SK-N-SH (cell line): ENCODE measurements around the gene TWSG1. TPM values are rescaled to one million over a fixed set of nuclear protein-coding genes. Genes with fewer than 3 reads are reported as not detected.

Source experiments
- CTCF ChIA-PET: fragments of 300-600, 350-600 bp; formaldehyde crosslinking; extraction: SDS; loops from one replicate; lab custom pipeline; 2021; lab: Yijun Ruan, JAX
- POLR2A ChIA-PET: fragments of 350-600 bp; sonication (Branson Sonifier 250); formaldehyde crosslinking; extraction: SDS; loops from one replicate; lab custom pipeline; 2020; ENCODE audit warnings: antibody characterized with exemption, inconsistent platforms; lab: Yijun Ruan, JAX
- DNase-seq: peaks from one replicate; pipeline ENCODE4 v3.0.0; 2012
- H2AFZ ChIP-seq: fragments of 200-600 bp; sonication (generic); 2 replicates; pipeline ENCODE4 v1.8.1; 2016; ENCODE audit warnings: antibody characterized with exemption, mild to moderate bottlenecking, low read depth
- H3F3A ChIP-seq: fragments of 200-600 bp; sonication (generic); replicated peaks from 2 replicates; pipeline ENCODE3; 2016; ENCODE audit warnings: antibody characterized with exemption, mild to moderate bottlenecking; ENCODE audit not compliant: insufficient read depth
- H3K27ac ChIP-seq, 2 experiments: fragments of 200-500 bp in 1 of 2; fragments of 200-600 bp in 1 of 2; sonication (Bioruptor generic) in 1 of 2; sonication (generic), shearing (Covaris generic) in 1 of 2; 2 replicates each; pipeline versions ENCODE4 v1.5.1 to v1.6.1; 2014 to 2016; ENCODE audit warnings: low read depth in 2 of 2, inconsistent platforms in 1 of 2, low read length in 1 of 2, mild to moderate bottlenecking in 1 of 2, mixed read lengths in 1 of 2
- H3K27me3 ChIP-seq: fragments of 200-600 bp; sonication (generic), shearing (Covaris generic); 2 replicates; pipeline ENCODE4 v1.6.1; 2016; ENCODE audit warnings: mixed run types; ENCODE audit not compliant: insufficient read depth
- H3K36me3 ChIP-seq, 2 experiments: fragments of 200-500 bp in 1 of 2; fragments of 200-600 bp in 1 of 2; sonication (Bioruptor generic) in 1 of 2; sonication (generic) in 1 of 2; replicated peaks in 1 of 2; 2 replicates each; pipeline versions ENCODE3 to v1.5.1; 2014 to 2016; ENCODE audit warnings: low read length in 1 of 2, mild to moderate bottlenecking in 1 of 2; ENCODE audit not compliant: insufficient read depth in 2 of 2, control insufficient read depth in 1 of 2
- H3K4me1 ChIP-seq, 2 experiments: fragments of 200-500 bp in 1 of 2; fragments of 200-600 bp in 1 of 2; sonication (Bioruptor generic) in 1 of 2; sonication (generic), shearing (Covaris generic) in 1 of 2; 2 replicates each; pipeline versions ENCODE4 v1.5.1 to v1.6.1; 2014 to 2016; ENCODE audit warnings: low read depth in 1 of 2, low read length in 1 of 2, mixed run types in 1 of 2; ENCODE audit not compliant: insufficient read depth in 2 of 2, control insufficient read depth in 1 of 2
- H3K4me2 ChIP-seq: fragments of 200-600 bp; sonication (generic), shearing (Covaris generic); 2 replicates; pipeline ENCODE4 v1.6.1; 2017; ENCODE audit warnings: mixed run types
- H3K4me3 ChIP-seq, 2 experiments: fragments of 200-500 bp in 1 of 2; fragments of 200-600 bp in 1 of 2; sonication (Bioruptor generic) in 1 of 2; sonication (generic), shearing (Covaris generic) in 1 of 2; 2 replicates each; pipeline versions ENCODE4 v1.5.1 to v1.8.1; 2014 to 2016; ENCODE audit warnings: low read depth in 2 of 2, inconsistent platforms in 1 of 2, low read length in 1 of 2, mild to moderate bottlenecking in 1 of 2, mixed read lengths in 1 of 2, moderate library complexity in 1 of 2
- H3K79me2 ChIP-seq: fragments of 200-600 bp; sonication (generic); 2 replicates; pipeline ENCODE4 v1.8.1; 2017; ENCODE audit warnings: mild to moderate bottlenecking; ENCODE audit not compliant: insufficient read depth
- H3K9ac ChIP-seq: fragments of 200-600 bp; sonication (generic); 2 replicates; pipeline ENCODE4 v1.6.1; 2017; ENCODE audit warnings: mixed run types
- H3K9me2 ChIP-seq: fragments of 200-600 bp; sonication (generic); 2 replicates; pipeline ENCODE4 v1.6.1; 2017; ENCODE audit warnings: mixed run types
- H3K9me3 ChIP-seq: fragments of 200-600 bp; sonication (generic); 2 replicates; pipeline ENCODE4 v1.6.1; 2017; ENCODE audit warnings: mixed run types, mild to moderate bottlenecking, moderate library complexity
- H4K20me1 ChIP-seq: fragments of 200-600 bp; sonication (generic); 2 replicates; pipeline ENCODE4 v1.6.1; 2017; ENCODE audit warnings: mild to moderate bottlenecking, mixed run types; ENCODE audit not compliant: insufficient read depth
- CHD2 ChIP-seq: fragments of 150-350 bp; IDR thresholded peaks from 2 replicates; pipeline ENCODE4 v1.6.1; 2018; ENCODE audit warnings: low read length; ENCODE audit not compliant: partially characterized antibody
- EP300 ChIP-seq, 2 experiments: IDR thresholded peaks; 2 replicates each; pipeline versions ENCODE4 v1.4.0 to v1.6.1; 2012; ENCODE audit warnings: borderline replicate concordance in 1 of 2, low read depth in 1 of 2, low read length in 1 of 2
- FOSL2 ChIP-seq: IDR thresholded peaks from 2 replicates; pipeline ENCODE4 v1.4.0; 2012; ENCODE audit warnings: low read depth, mild to moderate bottlenecking, moderate library complexity, borderline replicate concordance
- GABPA ChIP-seq: IDR thresholded peaks from 2 replicates; pipeline ENCODE4 v1.4.0; 2012; ENCODE audit warnings: low read depth, mild to moderate bottlenecking
- GATA2 ChIP-seq: sonication (generic); formaldehyde crosslinking; IDR thresholded peaks from 2 replicates; pipeline ENCODE4 v1.5.0; 2020; ENCODE audit warnings: mild to moderate bottlenecking, missing genetic modification reagents
- MEF2A ChIP-seq: IDR thresholded peaks from 2 replicates; pipeline ENCODE4 v1.4.0; 2012; ENCODE audit warnings: low read depth, borderline replicate concordance
- MXI1 ChIP-seq: IDR thresholded peaks from 2 replicates; pipeline ENCODE4 v1.6.1; 2012; ENCODE audit warnings: mild to moderate bottlenecking, low read depth, low read length, improper control_type of control experiment
- NFIC ChIP-seq: IDR thresholded peaks from 2 replicates; pipeline ENCODE4 v1.4.0; 2012; ENCODE audit warnings: borderline replicate concordance
- NRF1 ChIP-seq: IDR thresholded peaks from 2 replicates; pipeline ENCODE4 v1.6.1; 2012; ENCODE audit warnings: low read depth, mild to moderate bottlenecking, low read length
- POLR2AphosphoS5 ChIP-seq: IDR thresholded peaks from 2 replicates; pipeline ENCODE4 v1.6.1; 2012; ENCODE audit warnings: low read depth, low read length
- RCOR1 ChIP-seq: fragments of 150-350 bp; IDR thresholded peaks from 2 replicates; pipeline ENCODE4 v1.6.1; 2017; ENCODE audit warnings: antibody characterized with exemption, low read length
- REST ChIP-seq: IDR thresholded peaks from 2 replicates; pipeline ENCODE4 v1.6.1; 2012; ENCODE audit warnings: mild to moderate bottlenecking, low read depth, low read length, moderate library complexity
- SIN3A ChIP-seq: IDR thresholded peaks from 2 replicates; pipeline ENCODE4 v1.6.1; 2012; ENCODE audit warnings: low read depth, mild to moderate bottlenecking, low read length, moderate library complexity, borderline replicate concordance
- SMC3 ChIP-seq: IDR thresholded peaks from 2 replicates; pipeline ENCODE4 v1.6.1; 2012; ENCODE audit warnings: low read depth, low read length, improper control_type of control experiment
- TAF1 ChIP-seq: IDR thresholded peaks from 2 replicates; pipeline ENCODE4 v1.6.1; 2012; ENCODE audit warnings: low read depth, mild to moderate bottlenecking, low read length, moderate library complexity, borderline replicate concordance
- TEAD4 ChIP-seq: IDR thresholded peaks from 2 replicates; pipeline ENCODE4 v1.4.0; 2012; ENCODE audit warnings: mild to moderate bottlenecking, borderline replicate concordance; ENCODE audit not compliant: insufficient read depth
- YY1 ChIP-seq: IDR thresholded peaks from 2 replicates; pipeline ENCODE4 v1.4.0; 2012; ENCODE audit warnings: low read depth, mild to moderate bottlenecking
- ZBTB33 ChIP-seq: IDR thresholded peaks from 2 replicates; pipeline ENCODE4 v1.4.0; 2012; ENCODE audit warnings: low read depth, borderline replicate concordance
- WGBS: methylation state at CpG from one replicate; pipeline ENCODE4 v1.1.6; 2017; ENCODE audit warnings: low lambda C conversion rate; 5-methylcytosine and 5-hydroxymethylcytosine counted together
- polyA plus RNA-seq, 3 experiments: library from polyadenylated mRNA; depleted of rRNA; stranded (reverse); fragments of >200 nt; gene quantifications; 2 replicates each; pipeline ENCODE4 v1.2.3, GENCODE V29; 2012
- TF ChIP-seq, protein P1 (sequence below): IDR thresholded peaks from 2 replicates; pipeline ENCODE4 v1.4.0; 2012; ENCODE audit warnings: low read depth, borderline replicate concordance
- TF ChIP-seq, protein P2 (sequence below): fragments of 150-350 bp; IDR thresholded peaks from 2 replicates; pipeline ENCODE4 v1.6.1; 2016; ENCODE audit warnings: mild to moderate bottlenecking, low read depth, low read length

Gene TWSG1
- polyA plus RNA-seq, 1 of the 3 experiments (the other 2 are of a cell fraction) = 44.0 TPM

GRCh38 chr18:9292047-9292446 is 42.5 kb upstream of the TWSG1 start:
- 88% methylated on average over 2 of the region's 2 CpGs for WGBS
- CTCF ChIA-PET = no interaction called here
- Histone ChIP-seq H3K9ac (no peak overlapping the region), H2AFZ (no peak overlapping the region), H3K9me3 (no peaks in the 10 kb centered on the region), H3K4me3 (no peak overlapping the region), H3K79me2 (no peaks in the 10 kb centered on the region), H3K4me1 (no peaks in the 10 kb centered on the region), H3K27me3 (no peaks in the 10 kb centered on the region), H3K27ac (no peak overlapping the region), H3K9me2 (no peaks in the 10 kb centered on the region), H3K4me2 (no peak overlapping the region), H4K20me1 (no peaks in the 10 kb centered on the region), H3F3A (peaks cover 3% of the 10 kb centered on the region), H3K36me3 (no peaks in the 10 kb centered on the region)
- TF ChIP-seq CHD2 = no peak
- POLR2A ChIA-PET = no interaction called here
- DNase-seq = no peak

- 0% methylated on average over 1 of the region's 1 CpG for WGBS
- H3K27ac ChIP-seq = no peak overlapping the region
- no peak overlapping the region for H2AFZ ChIP-seq
- H3K4me3 ChIP-seq = no peak overlapping the region
- no peaks in the 10 kb centered on the region for H3K79me2 ChIP-seq
- no peak overlapping the region for H3K4me2 ChIP-seq
- no peaks in the 10 kb centered on the region for H3K9me3 ChIP-seq
- ChIA-PET POLR2A (no interaction called here), CTCF (no interaction called here)
- no peak overlapping the region for H3K9ac ChIP-seq
- no peak for DNase-seq
- TF ChIP-seq GATA2 (no peak), REST (no peak), MEF2A (no peak), TEAD4 (no peak), TAF1 (no peak), EP300 (IDR thresholded peaks at IDR 0.05; ENCODE audit: borderline replicate concordance in 1 of 2, low read depth in 1 of 2, low read length in 1 of 2) (no peak), NRF1 (no peak), SMC3 (no peak), RCOR1 (no peak), GABPA (no peak), YY1 (no peak), SIN3A (no peak), FOSL2 (no peak), NFIC (no peak), CHD2 (no peak), MXI1 (no peak), ZBTB33 (no peak), POLR2AphosphoS5 (no peak)
- TF ChIP-seq, protein P1, sequence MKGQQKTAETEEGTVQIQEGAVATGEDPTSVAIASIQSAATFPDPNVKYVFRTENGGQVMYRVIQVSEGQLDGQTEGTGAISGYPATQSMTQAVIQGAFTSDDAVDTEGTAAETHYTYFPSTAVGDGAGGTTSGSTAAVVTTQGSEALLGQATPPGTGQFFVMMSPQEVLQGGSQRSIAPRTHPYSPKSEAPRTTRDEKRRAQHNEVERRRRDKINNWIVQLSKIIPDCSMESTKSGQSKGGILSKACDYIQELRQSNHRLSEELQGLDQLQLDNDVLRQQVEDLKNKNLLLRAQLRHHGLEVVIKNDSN = no peak
- TF ChIP-seq, protein P2, sequence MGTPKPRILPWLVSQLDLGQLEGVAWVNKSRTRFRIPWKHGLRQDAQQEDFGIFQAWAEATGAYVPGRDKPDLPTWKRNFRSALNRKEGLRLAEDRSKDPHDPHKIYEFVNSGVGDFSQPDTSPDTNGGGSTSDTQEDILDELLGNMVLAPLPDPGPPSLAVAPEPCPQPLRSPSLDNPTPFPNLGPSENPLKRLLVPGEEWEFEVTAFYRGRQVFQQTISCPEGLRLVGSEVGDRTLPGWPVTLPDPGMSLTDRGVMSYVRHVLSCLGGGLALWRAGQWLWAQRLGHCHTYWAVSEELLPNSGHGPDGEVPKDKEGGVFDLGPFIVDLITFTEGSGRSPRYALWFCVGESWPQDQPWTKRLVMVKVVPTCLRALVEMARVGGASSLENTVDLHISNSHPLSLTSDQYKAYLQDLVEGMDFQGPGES = no peak
- H3F3A ChIP-seq = no peaks in the 10 kb centered on the region
- no peaks in the 10 kb centered on the region for H3K4me1 ChIP-seq
- H3K9me2 ChIP-seq = no peaks in the 10 kb centered on the region
- H3K27me3 ChIP-seq = no peaks in the 10 kb centered on the region
- H4K20me1 ChIP-seq = no peaks in the 10 kb centered on the region
- no peaks in the 10 kb centered on the region for H3K36me3 ChIP-seq
Observed at GRCh38 chr18:9293948-9294347, 40.6 kb upstream of the TWSG1 start.
